CD14-positive monocyte (primary cell): Measurements from ENCODE around the gene DNAAF5. TPM values are rescaled to one million over a fixed set of nuclear protein-coding genes. Genes with fewer than 3 reads are reported as not detected.
"Not testable (repeated sequence)": the region's sequence is repeated elsewhere in the genome, so short reads cannot be mapped to it uniquely, and the experiment has no call there.

Source experiments
- DNase-seq, 3 donors: peaks; one replicate each; pipeline ENCODE4 v3.0.0-alpha.2; 2011 to 2022
- H2AFZ ChIP-seq: 2 replicates; pipeline ENCODE4 v1.6.0; 2012; ENCODE audit warnings: mild to moderate bottlenecking, low read depth, low read length, inconsistent platforms; ENCODE audit not compliant: insufficient read depth, poor library complexity, severe bottlenecking
- H3K27ac ChIP-seq, 2 donors: 1 replicate in 1 of 2; 2 replicates in 1 of 2; pipeline ENCODE4 v1.5.1; 2012 to 2013; ENCODE audit warnings: low read length in 2 of 2, control low read depth in 1 of 2, inconsistent platforms in 1 of 2, low read depth in 1 of 2, mild to moderate bottlenecking in 1 of 2
- H3K27me3 ChIP-seq, 2 donors: one replicate each; pipeline versions ENCODE4 v1.6.0 to v1.6.1; 2011 to 2013; ENCODE audit warnings: low read length in 2 of 2; ENCODE audit not compliant: control insufficient read depth in 2 of 2, insufficient read depth in 2 of 2
- H3K36me3 ChIP-seq, 2 donors: replicated peaks in 1 of 2; 1 replicate in 1 of 2; 2 replicates in 1 of 2; pipeline versions ENCODE4 v1.5.1 to v1.6.1; 2012 to 2013; ENCODE audit warnings: low read length in 2 of 2, control low read depth in 1 of 2, inconsistent platforms in 1 of 2, mild to moderate bottlenecking in 1 of 2; ENCODE audit not compliant: insufficient read depth in 2 of 2, control insufficient read depth in 1 of 2
- H3K4me1 ChIP-seq, 2 donors: 1 replicate in 1 of 2; 2 replicates in 1 of 2; pipeline versions ENCODE4 v1.5.1 to v1.6.1; 2012 to 2013; ENCODE audit warnings: low read length in 2 of 2, control low read depth in 1 of 2, inconsistent platforms in 1 of 2, mild to moderate bottlenecking in 1 of 2, moderate library complexity in 1 of 2; ENCODE audit not compliant: insufficient read depth in 2 of 2, control insufficient read depth in 1 of 2
- H3K4me2 ChIP-seq: replicated peaks from 2 replicates; pipeline ENCODE3; 2012; ENCODE audit warnings: low read length, moderate library complexity, mild to moderate bottlenecking; ENCODE audit not compliant: poor library complexity, severe bottlenecking; ENCODE audit errors: extremely low read depth
- H3K4me3 ChIP-seq, 3 experiments: fragments of 200-600 bp in 1 of 3; sonication (generic) in 1 of 3; replicated peaks in 1 of 3; 1 replicate in 2 of 3; 2 replicates in 1 of 3; pipeline ENCODE4 v1.5.1; 2011 to 2013; ENCODE audit warnings: low read length in 3 of 3, mild to moderate bottlenecking in 3 of 3, control low read depth in 2 of 3, low read depth in 2 of 3, inconsistent platforms in 1 of 3, moderate library complexity in 1 of 3
- H3K79me2 ChIP-seq: 2 replicates; pipeline ENCODE4 v1.6.0; 2012; ENCODE audit warnings: mild to moderate bottlenecking, control low read depth, inconsistent platforms, low read length, moderate library complexity; ENCODE audit not compliant: insufficient read depth
- H3K9ac ChIP-seq: 2 replicates; pipeline ENCODE4 v1.6.0; 2017; ENCODE audit warnings: low read length, mild to moderate bottlenecking; ENCODE audit not compliant: insufficient read depth, poor library complexity, severe bottlenecking
- H3K9me3 ChIP-seq, 2 donors: replicated peaks in 1 of 2; 1 replicate in 1 of 2; 2 replicates in 1 of 2; pipeline versions ENCODE4 v1.5.1 to v1.6.1; 2012 to 2013; ENCODE audit warnings: low read length in 2 of 2, control low read depth in 1 of 2; ENCODE audit not compliant: control insufficient read depth in 1 of 2, insufficient read depth in 1 of 2
- H4K20me1 ChIP-seq: 2 replicates; pipeline ENCODE4 v1.6.0; 2012; ENCODE audit warnings: mild to moderate bottlenecking, low read length, control low read depth, moderate library complexity; ENCODE audit not compliant: insufficient read depth
- H3K27ac Mint-ChIP-seq, 7 donors: one replicate each; pipeline ENCODE4 v1.8.0; 2020; ENCODE audit warnings: mild to moderate bottlenecking in 7 of 7, mixed read lengths in 7 of 7, moderate library complexity in 6 of 7, inconsistent platforms in 2 of 7
- H3K27me3 Mint-ChIP-seq, 3 donors: one replicate each; pipeline ENCODE4 v1.8.0; 2021 to 2022; ENCODE audit warnings: low read depth in 3 of 3, mild to moderate bottlenecking in 3 of 3, mixed read lengths in 3 of 3, moderate library complexity in 3 of 3, inconsistent platforms in 1 of 3
- H3K36me3 Mint-ChIP-seq, 2 donors: one replicate each; pipeline ENCODE4 v1.8.0; 2020; ENCODE audit warnings: mixed read lengths in 2 of 2, inconsistent platforms in 1 of 2, mild to moderate bottlenecking in 1 of 2
- H3K4me1 Mint-ChIP-seq: one replicate; pipeline ENCODE4 v1.8.0; 2020; ENCODE audit warnings: mild to moderate bottlenecking, mixed read lengths
- H3K4me3 Mint-ChIP-seq, 2 donors: one replicate each; pipeline ENCODE4 v1.8.0; 2020; ENCODE audit warnings: mild to moderate bottlenecking in 2 of 2, mixed read lengths in 2 of 2, moderate library complexity in 1 of 2
- H3K9me3 Mint-ChIP-seq, 7 donors: one replicate each; pipeline ENCODE4 v1.8.0; 2020 to 2022; ENCODE audit warnings: mixed read lengths in 7 of 7, mild to moderate bottlenecking in 6 of 7, moderate library complexity in 6 of 7, inconsistent platforms in 2 of 7
- CTCF ChIP-seq: fragments of 200-600 bp; IDR thresholded peaks from one replicate; pipeline ENCODE4 v1.8.0; 2022; ENCODE audit warnings: antibody characterized with exemption, mild to moderate bottlenecking
- WGBS: methylation state at CpG from one replicate; pipeline ENCODE4 v1.1.5; 2013; ENCODE audit warnings: missing lambda C conversion rate; ENCODE audit not compliant: insufficient coverage; 5-methylcytosine and 5-hydroxymethylcytosine counted together
- intact Hi-C, 2 donors: fragments of 100-400 bp; cut with micrococcal nuclease; formaldehyde crosslinking; loops; one replicate each; pipeline versions ENCODE4 v1.15.0 to v1.15.1; 2023
- polyA plus RNA-seq, 3 donors: library from polyadenylated mRNA; depleted of rRNA in 1 of 3; unstranded in 2 of 3; stranded (reverse) in 1 of 3; fragments of 300-500 nt in 2 of 3; fragments of >200 nt in 1 of 3; fragmentation: Illumina TruSeq in 2 of 3; gene quantifications; 1 replicate in 2 of 3; 2 replicates in 1 of 3; pipeline ENCODE4 v1.2.3, GENCODE V29; 2012 to 2021

Gene DNAAF5
- polyA plus RNA-seq, 3 donors: 1.2 to 9.6 (median 2.0) TPM

- Histone ChIP-seq H3K4me2 (no peak overlapping the region), H3K4me1 (no peaks in the 10 kb centered on the region), H3K79me2 (no peaks in the 10 kb centered on the region), H3K27me3 (no peaks in the 10 kb centered on the region), H3K4me3 (no peak overlapping the region), H3K9me3 (peaks cover 0 to 3% of the 10 kb centered on the region in 2 donors), H4K20me1 (no peaks in the 10 kb centered on the region), H3K27ac (no peak overlapping the region), H3K9ac (no peak overlapping the region), H3K36me3 (peaks cover 20 to 33% of the 10 kb centered on the region in 2 donors), H2AFZ (no peak overlapping the region)
- WGBS: 96% methylated on average over 14 of the region's 15 CpGs
- Mint-ChIP-seq H3K27me3 (peaks cover 0 to 2% (median 0%) of the 10 kb centered on the region in 3 donors), H3K36me3 (peaks cover 44 to 48% of the 10 kb centered on the region in 2 donors), H3K4me3 (no peak overlapping the region), H3K4me1 (no peaks in the 10 kb centered on the region), H3K27ac (no peak overlapping the region), H3K9me3 (peaks cover 0 to 3% (median 1%) of the 10 kb centered on the region in 7 donors)
- TF ChIP-seq CTCF: no peak
- intact Hi-C loops: no loop called here
- DNase-seq: no peak
These were observed 15.4 kb downstream of the DNAAF5 start for GRCh38 chr7:741850-742249.

GRCh38 chr7:742791-743190 lies 16.3 kb downstream of the DNAAF5 start:
- no peak for TF ChIP-seq CTCF

GRCh38 chr7:743341-744127 lies 17.0 kb downstream of the DNAAF5 start:
- H3K4me3 ChIP-seq, H3K27ac ChIP-seq, H2AFZ ChIP-seq, H3K27me3 ChIP-seq, H3K4me1 ChIP-seq, H3K4me1 Mint-ChIP-seq, DNase-seq, H3K27me3 Mint-ChIP-seq, H3K4me2 ChIP-seq, H3K9me3 ChIP-seq, H3K4me3 Mint-ChIP-seq, H3K79me2 ChIP-seq, H4K20me1 ChIP-seq, H3K9ac ChIP-seq, H3K9me3 Mint-ChIP-seq, intact Hi-C loops: not testable (repeated sequence)
- Mint-ChIP-seq H3K36me3 (peaks cover 37 to 44% of the 10 kb centered on the region in 2 donors), H3K27ac (peak overlapping the region in 1 of 7 donors; percentile 26)
- H3K36me3 ChIP-seq: peaks cover 20 to 33% of the 10 kb centered on the region in 2 donors
- WGBS: 100% methylated on average over 4 of the region's 14 CpGs

More at GRCh38 chr7:742791-743190, 16.3 kb downstream of the DNAAF5 start:
- Mint-ChIP-seq H3K9me3 (peaks cover 0 to 3% (median 1%) of the 10 kb centered on the region in 7 donors), H3K4me1 (no peaks in the 10 kb centered on the region), H3K36me3 (peaks cover 38 to 45% of the 10 kb centered on the region in 2 donors), H3K27me3 (peaks cover 0 to 2% (median 0%) of the 10 kb centered on the region in 3 donors), H3K27ac (no peak overlapping the region), H3K4me3 (no peak overlapping the region)
- intact Hi-C loops: no loop called here
- no peak overlapping the region for H3K27ac ChIP-seq
- DNase-seq: no peak
- no peak overlapping the region for H3K4me3 ChIP-seq
- H2AFZ ChIP-seq: no peak overlapping the region
- H3K27me3 ChIP-seq: no peaks in the 10 kb centered on the region
- no peak overlapping the region for H3K9ac ChIP-seq
- H3K4me2 ChIP-seq: no peak overlapping the region
- no peaks in the 10 kb centered on the region for H4K20me1 ChIP-seq
- H3K79me2 ChIP-seq: no peaks in the 10 kb centered on the region
- peaks cover 20 to 33% of the 10 kb centered on the region in 2 donors for H3K36me3 ChIP-seq
- 93% methylated on average over 8 of the region's 8 CpGs for WGBS
- H3K9me3 ChIP-seq: peaks cover 0 to 3% of the 10 kb centered on the region in 2 donors
- no peaks in the 10 kb centered on the region for H3K4me1 ChIP-seq
